Tibial nerve (tissue), 3 donors: ENCODE data around the gene GOLPH3L.

ENCODE experiments used
- CTCF ChIP-seq, 5 experiments: fragments of 200-600 bp in 3 of 5; fragments of 450-650 bp in 2 of 5; sonication (generic) in 3 of 5; IDR thresholded peaks; one replicate each; pipeline ENCODE4 v1.5.1; 2016 to 2019; ENCODE audit warnings: antibody characterized with exemption in 5 of 5, mild to moderate bottlenecking in 3 of 5, moderate library complexity in 2 of 5
- POLR2A ChIP-seq, 2 donors: fragments of 450-650 bp; IDR thresholded peaks; one replicate each; pipeline ENCODE4 v1.6.1; 2017; ENCODE audit warnings: antibody characterized with exemption in 2 of 2, mild to moderate bottlenecking in 2 of 2, moderate library complexity in 2 of 2

- TF ChIP-seq CTCF (IDR thresholded peaks at IDR 0.05) (no peak), POLR2A (IDR thresholded peaks at IDR 0.05) (no peak)
These were observed 13.0 kb downstream of the GOLPH3L start for GRCh38 chr1:150683914-150684313.
